H1 (cell line): ENCODE data around the gene HLA-E. TPM values are rescaled to one million over a fixed set of nuclear protein-coding genes. Genes with fewer than 3 reads are reported as not detected.

ENCODE experiments used
- CTCF ChIA-PET: fragments of 300-600 bp; sonication (Branson Sonifier 250); formaldehyde crosslinking; loops from one replicate; lab custom pipeline; 2021; ENCODE audit not compliant: partially characterized antibody; lab: Charles Lee
- POLR2A ChIA-PET: fragments of 300-600 bp; sonication (Branson Sonifier 250); formaldehyde crosslinking; loops from one replicate; lab custom pipeline; 2021; ENCODE audit warnings: inconsistent platforms; ENCODE audit not compliant: partially characterized antibody; lab: Charles Lee
- DNase-seq, 2 experiments: peaks; one replicate each; pipeline versions ENCODE4 v3.0.0 to v3.0.0-alpha.2; 2010 to 2022; ENCODE audit warnings: low spot score in 2 of 2, low read depth in 1 of 2, mixed read lengths in 1 of 2
- FAIRE-seq: peaks from 2 replicates; lab custom pipeline; 2011; peaks lifted over from hg19 to GRCh38; lab: Jason Lieb, UNC
- H2AFZ ChIP-seq: 2 replicates; pipeline ENCODE4 v1.8.1; 2012; ENCODE audit warnings: low read length, inconsistent platforms
- H2AK5ac ChIP-seq: 2 replicates; pipeline ENCODE4 v1.6.1; 2013; ENCODE audit warnings: low read depth, low read length
- H2BK120ac ChIP-seq: replicated peaks from 2 replicates; pipeline ENCODE3; 2013; ENCODE audit warnings: low read depth, low read length, inconsistent platforms
- H2BK12ac ChIP-seq: 2 replicates; pipeline ENCODE4 v1.6.1; 2013; ENCODE audit warnings: low read depth, low read length
- H2BK15ac ChIP-seq: 2 replicates; pipeline ENCODE4 v1.6.1; 2013; ENCODE audit warnings: low read length
- H2BK20ac ChIP-seq: 2 replicates; pipeline ENCODE4 v1.6.1; 2013; ENCODE audit warnings: low read length
- H2BK5ac ChIP-seq: 2 replicates; pipeline ENCODE4 v1.6.1; 2013; ENCODE audit warnings: low read depth, low read length
- H3K14ac ChIP-seq: 2 replicates; pipeline ENCODE4 v1.6.1; 2013; ENCODE audit warnings: inconsistent platforms; ENCODE audit not compliant: insufficient read length
- H3K18ac ChIP-seq: 2 replicates; pipeline ENCODE4 v1.6.1; 2013; ENCODE audit warnings: low read length; ENCODE audit errors: extremely low read depth
- H3K23ac ChIP-seq: 2 replicates; pipeline ENCODE4 v1.6.1; 2013; ENCODE audit warnings: inconsistent platforms; ENCODE audit not compliant: insufficient read length
- H3K23me2 ChIP-seq: 2 replicates; pipeline ENCODE4 v1.6.1; 2013; ENCODE audit warnings: low read depth, low read length
- H3K27ac ChIP-seq: 2 replicates; pipeline ENCODE4 v1.6.1; 2011; ENCODE audit warnings: low read depth, low read length, inconsistent platforms
- H3K27me3 ChIP-seq, 4 experiments: replicated peaks in 1 of 4; 1 replicate in 1 of 4; 2 replicates in 3 of 4; pipeline versions ENCODE4 v1.6.1 to v1.8.1; 2011 to 2013; ENCODE audit warnings: low read length in 3 of 4, mild to moderate bottlenecking in 3 of 4, inconsistent platforms in 2 of 4, mixed read lengths in 2 of 4, moderate library complexity in 1 of 4; ENCODE audit not compliant: control insufficient read depth in 3 of 4, insufficient read depth in 3 of 4; ENCODE audit errors: extremely low read depth in 1 of 4
- H3K36me3 ChIP-seq, 4 experiments: 2 replicates each; pipeline versions ENCODE4 v1.6.1 to v1.8.1; 2011 to 2013; ENCODE audit warnings: mild to moderate bottlenecking in 4 of 4, low read length in 3 of 4, moderate library complexity in 2 of 4, control low read depth in 1 of 4, inconsistent platforms in 1 of 4; ENCODE audit not compliant: insufficient read depth in 4 of 4, control insufficient read depth in 2 of 4
- H3K4ac ChIP-seq: replicated peaks from 2 replicates; pipeline ENCODE3; 2013; ENCODE audit warnings: low read length, low read depth, mixed read lengths, inconsistent platforms; ENCODE audit not compliant: insufficient read length
- H3K4me1 ChIP-seq, 4 experiments: replicated peaks in 1 of 4; 1 replicate in 1 of 4; 2 replicates in 3 of 4; pipeline versions ENCODE4 v1.6.1 to v1.8.1; 2011 to 2013; ENCODE audit warnings: low read length in 3 of 4, inconsistent platforms in 2 of 4, mixed read lengths in 1 of 4; ENCODE audit not compliant: insufficient read depth in 4 of 4, control insufficient read depth in 3 of 4
- H3K4me2 ChIP-seq, 2 experiments: 2 replicates each; pipeline versions ENCODE4 v1.6.1 to v1.8.1; 2011 to 2013; ENCODE audit warnings: low read depth in 2 of 2, low read length in 2 of 2, control low read depth in 1 of 2, inconsistent platforms in 1 of 2, mild to moderate bottlenecking in 1 of 2; ENCODE audit not compliant: insufficient read depth in 1 of 2
- H3K4me3 ChIP-seq, 4 experiments: fragments of 200-600, 300-600 bp in 1 of 4; sonication (generic), shearing (Covaris generic), sonication (Bioruptor Twin) in 1 of 4; 2 replicates each; pipeline versions ENCODE4 v1.5.1 to v1.8.1; 2011 to 2016; ENCODE audit warnings: low read length in 4 of 4, low read depth in 3 of 4, control low read depth in 2 of 4, inconsistent platforms in 2 of 4, mild to moderate bottlenecking in 2 of 4, mixed read lengths in 1 of 4, moderate library complexity in 1 of 4; ENCODE audit not compliant: insufficient read depth in 2 of 4; ENCODE audit errors: extremely low read depth in 1 of 4
- H3K56ac ChIP-seq: replicated peaks from 2 replicates; pipeline ENCODE3; 2013; ENCODE audit warnings: low read depth, mild to moderate bottlenecking, mixed read lengths, low read length, inconsistent platforms; ENCODE audit not compliant: insufficient read length
- H3K79me1 ChIP-seq: 2 replicates; pipeline ENCODE4 v1.6.1; 2013; ENCODE audit warnings: low read depth, low read length, control low read depth
- H3K79me2 ChIP-seq, 2 experiments: 2 replicates each; pipeline versions ENCODE4 v1.6.1 to v1.8.1; 2012 to 2013; ENCODE audit warnings: low read length in 2 of 2, mild to moderate bottlenecking in 2 of 2, inconsistent platforms in 1 of 2; ENCODE audit not compliant: insufficient read depth in 2 of 2, control insufficient read depth in 1 of 2
- H3K9ac ChIP-seq, 4 experiments: replicated peaks in 1 of 4; 1 replicate in 1 of 4; 2 replicates in 3 of 4; pipeline versions ENCODE4 v1.6.1 to v1.8.1; 2011 to 2013; ENCODE audit warnings: low read depth in 3 of 4, low read length in 3 of 4, control low read depth in 2 of 4, mild to moderate bottlenecking in 2 of 4, moderate library complexity in 2 of 4, inconsistent platforms in 1 of 4; ENCODE audit errors: extremely low read depth in 1 of 4
- H3K9me3 ChIP-seq, 2 experiments: 2 replicates each; pipeline versions ENCODE4 v1.6.1 to v1.8.1; 2012 to 2013; ENCODE audit warnings: mild to moderate bottlenecking in 2 of 2, moderate library complexity in 2 of 2, control low read depth in 1 of 2, inconsistent platforms in 1 of 2, low read depth in 1 of 2, low read length in 1 of 2, mixed read lengths in 1 of 2; ENCODE audit not compliant: insufficient read depth in 2 of 2
- H4K20me1 ChIP-seq, 2 experiments: replicated peaks in 1 of 2; 2 replicates each; pipeline versions ENCODE3 to v1.8.1; 2011 to 2013; ENCODE audit warnings: inconsistent platforms in 2 of 2, low read length in 2 of 2, mild to moderate bottlenecking in 1 of 2; ENCODE audit not compliant: insufficient read depth in 2 of 2, control insufficient read depth in 1 of 2
- H4K5ac ChIP-seq: 2 replicates; pipeline ENCODE4 v1.6.1; 2013; ENCODE audit warnings: low read length, low read depth, mixed read lengths, inconsistent platforms; ENCODE audit not compliant: insufficient read length
- H4K8ac ChIP-seq: 2 replicates; pipeline ENCODE4 v1.8.0; 2013; ENCODE audit warnings: mild to moderate bottlenecking, moderate library complexity, low read length, inconsistent platforms; ENCODE audit not compliant: insufficient read depth; ENCODE audit errors: extremely low read depth
- H4K91ac ChIP-seq: replicated peaks from 2 replicates; pipeline ENCODE3; 2013; ENCODE audit warnings: low read length, mixed read lengths, inconsistent platforms; ENCODE audit not compliant: insufficient read length
- CHD1 ChIP-seq: IDR thresholded peaks from 2 replicates; pipeline ENCODE4 v1.6.1; 2012; ENCODE audit warnings: low read depth, low read length, improper control_type of control experiment
- EP300 ChIP-seq, 2 experiments: IDR thresholded peaks; 1 replicate in 1 of 2; 2 replicates in 1 of 2; pipeline ENCODE4 v1.6.1; 2011 to 2012; ENCODE audit warnings: low read depth in 2 of 2, low read length in 2 of 2, mild to moderate bottlenecking in 2 of 2, borderline replicate concordance in 1 of 2, inconsistent platforms in 1 of 2, moderate library complexity in 1 of 2
- RAD21 ChIP-seq, 2 experiments: IDR thresholded peaks in 1 of 2; conservative IDR thresholded peaks in 1 of 2; 2 replicates each; pipeline ENCODE4 v1.6.1; 2011; ENCODE audit warnings: low read depth in 2 of 2, low read length in 2 of 2, improper control_type of control experiment in 1 of 2, inconsistent platforms in 1 of 2, mild to moderate bottlenecking in 1 of 2, moderate library complexity in 1 of 2
- SIRT6 ChIP-seq: IDR thresholded peaks from one replicate; pipeline ENCODE4 v1.7.1; 2012; ENCODE audit warnings: low read length, inconsistent platforms
- SUZ12 ChIP-seq: fragments of 200-600 bp; sonication (generic); IDR thresholded peaks from 2 replicates; pipeline ENCODE4 v1.6.1; 2012; ENCODE audit warnings: mild to moderate bottlenecking, inconsistent platforms, low read length, moderate library complexity, mixed read lengths
- WGBS, 2 experiments: shearing (Covaris generic) in 1 of 2; methylation state at CpG; one replicate each; pipeline versions ENCODE4 v1.1.6 to v1.1.7; 2013 to 2015; ENCODE audit warnings: low lambda C conversion rate in 2 of 2, mixed read lengths in 2 of 2, inconsistent platforms in 1 of 2, low coverage in 1 of 2, missing lambda C conversion rate in 1 of 2; ENCODE audit not compliant: insufficient replicate concordance in 2 of 2, insufficient coverage in 1 of 2, insufficient read length in 1 of 2; ENCODE audit errors: extremely low coverage in 1 of 2, missing lambda C conversion rate in 1 of 2; 5-methylcytosine and 5-hydroxymethylcytosine counted together
- polyA plus RNA-seq, 7 experiments: library from polyadenylated mRNA; depleted of rRNA in 3 of 7; stranded (reverse) in 5 of 7; unstranded in 2 of 7; fragments of >200 nt in 5 of 7; fragments of 200-250 nt in 2 of 7; gene quantifications; 1 replicate in 5 of 7; 2 replicates in 1 of 7; 4 replicates in 1 of 7; pipeline versions ENCODE4 v1.2.1 to v1.2.3, GENCODE V29; 2011 to 2013; ENCODE audit warnings: missing spikeins in 2 of 7, mixed read lengths in 2 of 7
- total RNA-seq: library from RNA; stranded (reverse); fragmentation: NEBNext Ultra II Directional; extraction: Animal tissue kit (Norgen Biotek cat#: 25700); gene quantifications from 2 replicates; pipeline ENCODE4 v1.2.1, GENCODE V29; 2021
- TF ChIP-seq, protein P1 (sequence below), 3 experiments: IDR thresholded peaks; 1 replicate in 2 of 3; 2 replicates in 1 of 3; pipeline versions ENCODE4 v1.5.1 to v1.6.1; 2011; ENCODE audit warnings: low read length in 3 of 3, mild to moderate bottlenecking in 3 of 3, inconsistent platforms in 2 of 3, low read depth in 1 of 3, moderate library complexity in 1 of 3; ENCODE audit not compliant: insufficient read depth in 1 of 3; ENCODE audit errors: control extremely low read depth in 1 of 3

HLA-E gene
- total and polyA plus RNA-seq, 2 of the 8 experiments (the other 6 are each of a cell fraction or from before 2014, with no cell fraction given), result 20.2 to 28.0 TPM

DNA sequence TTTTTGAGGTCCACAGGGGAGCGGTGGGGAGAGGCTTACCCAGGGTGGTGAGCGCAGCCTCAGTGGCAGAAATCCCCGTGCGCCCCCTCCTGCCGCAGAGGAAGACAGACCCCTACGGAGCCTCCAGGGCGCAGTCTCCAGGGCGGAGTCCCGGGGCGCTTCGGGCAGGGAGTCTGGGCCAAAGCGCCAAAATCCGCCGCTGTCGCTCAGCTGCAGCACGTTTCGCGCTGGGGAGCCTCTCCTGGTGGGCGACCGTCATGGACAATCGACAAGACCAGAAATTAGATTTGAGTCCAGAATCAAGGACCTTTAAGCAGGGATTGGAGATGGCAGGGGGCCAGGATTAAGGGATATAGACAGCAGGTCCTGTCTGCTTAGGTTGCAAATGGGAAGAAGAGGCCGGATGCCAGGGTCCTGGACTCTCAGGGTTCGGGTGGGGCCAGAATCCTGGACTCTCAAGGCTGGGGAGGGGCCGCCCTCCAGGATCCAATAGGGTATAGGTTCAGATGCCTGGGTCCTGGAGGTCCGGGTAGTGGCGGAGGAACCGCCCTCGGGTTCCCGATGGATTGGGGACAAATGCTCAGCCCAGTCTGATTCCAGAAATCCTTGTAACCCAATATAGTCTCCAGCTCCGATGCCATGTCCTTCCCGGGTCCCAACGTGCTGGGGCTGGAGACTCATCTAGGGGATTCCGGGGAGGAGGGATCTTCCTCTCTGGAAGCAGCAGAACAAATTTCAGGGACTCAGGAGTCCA is 7.9 kb upstream of the HLA-E start:
- FAIRE-seq (no peak), DNase-seq (peak in 1 of 2 experiments; percentile 55)
- Histone ChIP-seq H3K27me3 (peaks cover 7 to 23% (median 17%) of the 10 kb centered on the region in 4 experiments; a peak in 6 of 7 replicates), H2AFZ (peak overlapping the region; percentile 92), H3K79me2 (no peaks in the 10 kb centered on the region), H3K9ac (no peak overlapping the region), H3K23me2 (peaks cover 5% of the 10 kb centered on the region; the same call in 1 of the 2 replicates), H4K20me1 (no peaks in the 10 kb centered on the region), H2BK5ac (no peak overlapping the region), H3K18ac (no peak overlapping the region; the same call in 1 of the 2 replicates), H3K27ac (no peak overlapping the region), H2BK15ac (no peak overlapping the region), H4K8ac (no peak overlapping the region; the same call in 1 of the 2 replicates), H3K4me1 (peaks cover 0 to 2% (median 0%) of the 10 kb centered on the region in 4 experiments; a peak in 3 of 7 replicates), H3K4ac (no peak overlapping the region), H4K91ac (no peak overlapping the region), H3K14ac (no peak overlapping the region), H4K5ac (no peak overlapping the region), H3K79me1 (no peaks in the 10 kb centered on the region), H2AK5ac (no peak overlapping the region), H2BK20ac (no peak overlapping the region), H3K9me3 (no peaks in the 10 kb centered on the region), H3K23ac (no peak overlapping the region), H3K4me2 (peak overlapping the region; percentile 39 to 80), H2BK120ac (no peak overlapping the region), H3K56ac (no peak overlapping the region), H3K36me3 (no peaks in the 10 kb centered on the region), H3K4me3 (peak overlapping the region; percentile 18 to 53 (median 34); a peak in 6 of 8 replicates), H2BK12ac (no peak overlapping the region)
- POLR2A ChIA-PET, result interaction anchor here (1.0 to 1.9 kb wide), 4 partner anchors 15 to 119 kb away, joined by 3 to 5 read pairs (median 4); no protein-coding TSS in a partner anchor
- WGBS, 2 experiments, result 26% methylated on average over 33 of the region's 33 CpGs; no CpG with 5 or more reads in 1 of the 2 experiments
- CTCF ChIA-PET, result interaction anchor here (0.6 to 9.9 kb wide), 17 partner anchors 9 to 241 kb away, joined by 3 to 326 read pairs (median 5); no protein-coding TSS in a partner anchor
- TF ChIP-seq SUZ12 (peak; percentile 32; the same call in 1 of the 2 replicates), SIRT6 (no peak), EP300 (IDR thresholded peaks at IDR 0.05; ENCODE audit: borderline replicate concordance in 1 of 2, low read depth in 2 of 2, low read length in 2 of 2) (no peak), RAD21 (IDR thresholded peaks at IDR 0.05 in 1 of 2, conservative IDR thresholded peaks at IDR 0.05 in 1 of 2; ENCODE audit: low read depth in 2 of 2, low read length in 2 of 2) (0 out of 4 replicates have a peak, but pooled peaks of 1 of the 2 experiments have one; percentile 9), CHD1 (no peak)
- TF ChIP-seq, protein P1, sequence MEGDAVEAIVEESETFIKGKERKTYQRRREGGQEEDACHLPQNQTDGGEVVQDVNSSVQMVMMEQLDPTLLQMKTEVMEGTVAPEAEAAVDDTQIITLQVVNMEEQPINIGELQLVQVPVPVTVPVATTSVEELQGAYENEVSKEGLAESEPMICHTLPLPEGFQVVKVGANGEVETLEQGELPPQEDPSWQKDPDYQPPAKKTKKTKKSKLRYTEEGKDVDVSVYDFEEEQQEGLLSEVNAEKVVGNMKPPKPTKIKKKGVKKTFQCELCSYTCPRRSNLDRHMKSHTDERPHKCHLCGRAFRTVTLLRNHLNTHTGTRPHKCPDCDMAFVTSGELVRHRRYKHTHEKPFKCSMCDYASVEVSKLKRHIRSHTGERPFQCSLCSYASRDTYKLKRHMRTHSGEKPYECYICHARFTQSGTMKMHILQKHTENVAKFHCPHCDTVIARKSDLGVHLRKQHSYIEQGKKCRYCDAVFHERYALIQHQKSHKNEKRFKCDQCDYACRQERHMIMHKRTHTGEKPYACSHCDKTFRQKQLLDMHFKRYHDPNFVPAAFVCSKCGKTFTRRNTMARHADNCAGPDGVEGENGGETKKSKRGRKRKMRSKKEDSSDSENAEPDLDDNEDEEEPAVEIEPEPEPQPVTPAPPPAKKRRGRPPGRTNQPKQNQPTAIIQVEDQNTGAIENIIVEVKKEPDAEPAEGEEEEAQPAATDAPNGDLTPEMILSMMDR (IDR thresholded peaks at IDR 0.05; ENCODE audit: control extremely low read depth in 1 of 3, insufficient read depth in 1 of 3, low read depth in 1 of 3, low read length in 3 of 3), result peak in 1 of 3 experiments; percentile 8; a peak in 2 of 4 replicates
